Keratinocyte (primary cell): Measurements from ENCODE around the gene SLC6A8.

Experiments used
- EZH2 ChIP-seq: IDR thresholded peaks from one replicate; pipeline ENCODE4 v1.6.1; 2012; ENCODE audit warnings: inconsistent platforms, mild to moderate bottlenecking, low read length, moderate library complexity
- TF ChIP-seq, protein P1 (sequence below), 3 experiments: IDR thresholded peaks in 1 of 3; conservative IDR thresholded peaks in 1 of 3; optimal IDR thresholded peaks in 1 of 3; 2 replicates in 2 of 3; 3 replicates in 1 of 3; pipeline versions ENCODE3 to v1.5.1; 2011; ENCODE audit warnings: low read length in 3 of 3, mild to moderate bottlenecking in 3 of 3, moderate library complexity in 2 of 3, control low read depth in 1 of 3, inconsistent platforms in 1 of 3; ENCODE audit not compliant: insufficient read depth in 2 of 3; ENCODE audit errors: extremely low read depth in 1 of 3

DNA sequence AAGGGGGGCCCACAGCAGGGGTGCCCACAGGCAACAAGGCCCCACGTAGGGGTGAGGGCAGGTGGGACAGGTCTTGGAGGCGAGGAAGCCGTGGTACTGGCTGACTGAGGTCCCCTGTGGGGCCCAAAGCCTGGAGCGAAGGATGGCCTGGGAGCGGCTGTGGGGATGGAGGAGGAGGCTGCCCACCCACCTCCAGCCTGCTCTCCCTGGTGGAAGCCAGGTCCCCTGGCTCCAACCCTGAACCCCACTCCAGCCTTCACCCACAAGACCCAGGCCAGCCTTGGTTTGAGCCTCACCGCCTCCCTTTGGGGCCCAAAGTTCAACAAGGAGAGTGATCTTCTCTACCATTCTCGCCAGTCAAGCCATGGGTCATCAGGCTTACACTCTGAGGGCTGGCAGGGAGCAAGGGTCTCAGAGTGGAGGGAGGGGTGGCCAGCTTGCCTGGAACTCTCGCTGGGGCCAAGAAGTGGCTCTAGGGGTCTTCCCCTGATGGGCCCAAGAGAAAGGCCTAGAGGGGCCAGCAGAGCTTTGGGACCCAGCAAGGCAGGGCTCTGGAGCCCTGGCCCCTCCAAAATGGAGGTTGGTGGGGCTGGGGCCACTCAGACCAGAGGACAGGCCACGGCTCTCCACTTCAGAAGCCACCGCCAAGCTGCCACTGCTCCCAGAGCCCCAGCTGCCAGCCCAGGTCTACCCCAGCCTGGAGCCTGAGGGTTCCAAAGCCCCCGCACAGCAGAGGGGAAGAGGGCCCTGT lies 19.1 kb upstream of the SLC6A8 start:
- TF ChIP-seq, protein P1, sequence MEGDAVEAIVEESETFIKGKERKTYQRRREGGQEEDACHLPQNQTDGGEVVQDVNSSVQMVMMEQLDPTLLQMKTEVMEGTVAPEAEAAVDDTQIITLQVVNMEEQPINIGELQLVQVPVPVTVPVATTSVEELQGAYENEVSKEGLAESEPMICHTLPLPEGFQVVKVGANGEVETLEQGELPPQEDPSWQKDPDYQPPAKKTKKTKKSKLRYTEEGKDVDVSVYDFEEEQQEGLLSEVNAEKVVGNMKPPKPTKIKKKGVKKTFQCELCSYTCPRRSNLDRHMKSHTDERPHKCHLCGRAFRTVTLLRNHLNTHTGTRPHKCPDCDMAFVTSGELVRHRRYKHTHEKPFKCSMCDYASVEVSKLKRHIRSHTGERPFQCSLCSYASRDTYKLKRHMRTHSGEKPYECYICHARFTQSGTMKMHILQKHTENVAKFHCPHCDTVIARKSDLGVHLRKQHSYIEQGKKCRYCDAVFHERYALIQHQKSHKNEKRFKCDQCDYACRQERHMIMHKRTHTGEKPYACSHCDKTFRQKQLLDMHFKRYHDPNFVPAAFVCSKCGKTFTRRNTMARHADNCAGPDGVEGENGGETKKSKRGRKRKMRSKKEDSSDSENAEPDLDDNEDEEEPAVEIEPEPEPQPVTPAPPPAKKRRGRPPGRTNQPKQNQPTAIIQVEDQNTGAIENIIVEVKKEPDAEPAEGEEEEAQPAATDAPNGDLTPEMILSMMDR (optimal IDR thresholded peaks at IDR 0.05 in 1 of 3, IDR thresholded peaks at IDR 0.05 in 1 of 3, conservative IDR thresholded peaks at IDR 0.05 in 1 of 3; ENCODE audit: extremely low read depth in 1 of 3, insufficient read depth in 2 of 3, low read length in 3 of 3) = no peak
- no peak for TF ChIP-seq EZH2
